Measurements from ENCODE around the gene BARX1. TPM values are rescaled to one million over a fixed set of nuclear protein-coding genes. Genes with fewer than 3 reads are reported as not detected.
"Not testable (repeated sequence)": the region's sequence is repeated elsewhere in the genome, so short reads cannot be mapped to it uniquely, and the experiment has no call there.

Gene BARX1
- polyA plus RNA-seq, 1 donor from 2014 or later, result 0.33 TPM

DNA sequence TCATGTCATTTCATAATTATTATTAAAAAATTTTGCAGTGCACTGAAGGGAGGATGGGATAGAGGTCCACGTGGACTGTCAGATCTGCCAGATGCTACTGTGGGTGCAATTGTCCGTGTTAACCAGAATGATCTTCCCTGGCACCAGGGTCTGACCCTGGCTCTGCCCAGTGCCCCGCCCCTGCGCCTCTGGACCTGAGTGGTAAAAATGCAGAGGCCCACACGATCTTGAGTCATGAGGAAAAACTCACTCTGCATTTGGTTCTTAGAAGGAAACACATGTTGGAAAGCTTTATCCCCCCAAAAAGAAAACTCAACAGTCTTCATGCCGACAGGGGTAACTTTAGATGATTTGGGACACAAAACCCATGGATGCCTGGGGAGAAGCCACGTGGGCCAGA is 20.1 kb upstream of the BARX1 start:
- peaks cover 7% of the 10 kb centered on the region for H3K36me3 Mint-ChIP-seq
- H3K4me3 Mint-ChIP-seq, result no peak overlapping the region
- no peak overlapping the region for H3K27ac Mint-ChIP-seq
- no peaks in the 10 kb centered on the region for H3K4me1 Mint-ChIP-seq
- H3K9me3 Mint-ChIP-seq, result peaks cover 0 to 13% (median 12%) of the 10 kb centered on the region in 3 donors
- H3K27me3 Mint-ChIP-seq, result peaks cover 21% of the 10 kb centered on the region

- H3K9me3 Mint-ChIP-seq, result peaks cover 0 to 13% (median 12%) of the 10 kb centered on the region in 3 donors
- H3K27me3 Mint-ChIP-seq, result peaks cover 12% of the 10 kb centered on the region
- no peaks in the 10 kb centered on the region for H3K4me1 Mint-ChIP-seq
- no peak overlapping the region for H3K4me3 Mint-ChIP-seq
- peaks cover 7% of the 10 kb centered on the region for H3K36me3 Mint-ChIP-seq
- H3K27ac Mint-ChIP-seq, result no peak overlapping the region
Observed at GRCh38 chr9:93974151-93974550, 19.0 kb upstream of the BARX1 start.

DNA sequence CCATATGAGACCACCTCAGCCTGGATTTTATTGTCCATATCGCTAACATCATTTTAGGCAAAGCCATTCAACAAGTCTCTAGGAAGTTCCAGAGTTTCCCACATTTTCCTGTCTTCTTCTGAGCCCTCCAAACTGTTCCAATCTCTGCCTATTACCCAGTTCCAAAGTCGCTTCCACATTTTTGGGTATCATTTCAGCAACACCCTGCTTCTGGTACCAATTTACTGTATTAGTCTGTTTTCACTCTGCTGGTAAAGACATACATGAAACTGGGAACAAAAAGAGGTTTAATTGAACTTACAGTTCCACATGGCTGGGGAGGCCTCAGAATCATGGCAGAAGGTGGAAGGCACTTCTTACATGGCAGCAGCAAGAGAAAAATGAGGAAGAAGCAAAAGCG is 17.5 kb upstream of the BARX1 start:
- Mint-ChIP-seq H3K4me3 (peak overlapping the region in 2 of 4 donors; percentile 19 to 40), H3K9me3 (peaks cover 0 to 13% (median 11%) of the 10 kb centered on the region in 3 donors)
- not testable (repeated sequence) for H3K27me3 Mint-ChIP-seq, H3K27ac Mint-ChIP-seq, H3K4me1 Mint-ChIP-seq, H3K36me3 Mint-ChIP-seq

DNA sequence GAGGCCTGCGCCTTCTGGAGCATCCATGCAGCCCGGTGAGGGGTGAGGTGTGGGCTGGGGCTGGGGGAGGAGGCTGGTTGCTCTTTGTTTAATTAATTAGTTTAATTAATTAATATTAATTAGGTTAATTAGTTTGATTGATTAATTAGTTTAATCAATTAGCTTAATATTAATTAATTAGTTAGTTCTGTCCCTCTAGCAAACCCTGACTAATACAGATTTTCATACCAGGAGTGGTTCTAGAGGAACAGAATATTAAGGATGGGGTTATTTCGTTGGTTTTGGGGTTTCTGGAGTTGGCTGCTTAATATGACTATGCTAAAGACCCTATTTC is 14.1 kb upstream of the BARX1 start:
- Mint-ChIP-seq H3K27ac (no peak overlapping the region), H3K36me3 (peaks cover 5% of the 10 kb centered on the region), H3K9me3 (peaks cover 0 to 13% (median 10%) of the 10 kb centered on the region in 3 donors), H3K27me3 (peaks cover 18% of the 10 kb centered on the region), H3K4me3 (no peak overlapping the region), H3K4me1 (no peaks in the 10 kb centered on the region)

DNA sequence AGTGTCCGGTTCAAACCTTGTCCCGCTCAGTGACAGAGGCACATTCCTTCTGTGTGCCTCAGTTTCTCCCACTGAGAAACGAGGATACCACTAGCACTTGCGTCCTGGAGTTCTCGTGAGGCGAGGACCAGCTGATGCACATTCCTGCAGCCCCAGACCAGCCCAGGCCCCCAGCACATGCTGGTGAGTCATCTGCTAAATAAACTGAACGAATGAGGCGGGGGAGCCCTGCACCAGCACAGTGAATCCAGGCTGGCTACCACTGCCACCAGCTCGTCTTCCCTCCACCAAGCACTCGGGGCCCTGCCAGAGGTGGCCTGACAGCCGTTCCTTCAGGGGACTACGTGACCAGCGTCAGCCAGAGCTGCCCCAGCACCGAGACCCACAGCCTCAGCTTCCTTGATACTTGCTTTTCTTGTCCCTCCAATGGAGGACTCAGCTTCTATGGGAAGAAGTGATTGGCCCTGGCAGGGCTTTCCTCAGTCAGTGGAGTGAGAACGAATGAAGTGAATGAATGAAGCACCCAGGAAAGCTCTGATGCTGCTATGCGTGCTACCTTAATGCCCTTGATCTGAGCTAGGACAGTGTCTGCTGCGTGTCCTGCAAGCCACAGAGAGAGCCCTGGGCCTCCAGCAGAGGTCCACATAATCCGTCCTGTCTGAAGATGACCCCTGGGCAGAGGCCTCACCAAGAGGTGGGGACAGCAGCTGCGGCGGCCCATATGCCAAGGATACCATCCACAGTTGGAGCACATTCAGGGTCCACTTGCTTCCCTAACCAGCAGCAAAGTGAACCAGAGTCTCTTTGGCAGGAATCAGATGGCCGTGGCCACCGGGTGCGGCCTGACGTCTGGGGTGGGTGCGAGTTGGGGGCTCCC is 13.5 kb upstream of the BARX1 start:
- H3K9me3 Mint-ChIP-seq, result peaks cover 0 to 13% (median 10%) of the 10 kb centered on the region in 3 donors
- H3K4me1 Mint-ChIP-seq, result no peaks in the 10 kb centered on the region
- peaks cover 18% of the 10 kb centered on the region for H3K27me3 Mint-ChIP-seq
- no peak overlapping the region for H3K4me3 Mint-ChIP-seq
- peaks cover 5% of the 10 kb centered on the region for H3K36me3 Mint-ChIP-seq
- no peak overlapping the region for H3K27ac Mint-ChIP-seq

GRCh38 chr9:93967020-93967803 is 12.1 kb upstream of the BARX1 start:
- Mint-ChIP-seq H3K36me3 (no peaks in the 10 kb centered on the region), H3K4me3 (no peak overlapping the region), H3K27ac (no peak overlapping the region), H3K4me1 (peaks cover 0 to 6% (median 2%) of the 10 kb centered on the region in 3 donors), H3K27me3 (peaks cover 21% of the 10 kb centered on the region), H3K9me3 (peaks cover 0 to 4% (median under 1%) of the 10 kb centered on the region in 3 donors)

GRCh38 chr9:93965830-93966577 is 10.8 kb upstream of the BARX1 start:
- Mint-ChIP-seq H3K27ac (no peak overlapping the region), H3K4me3 (no peak overlapping the region), H3K4me1 (peaks cover 0 to 11% (median 5%) of the 10 kb centered on the region in 3 donors), H3K9me3 (peaks cover 0 to 4% (median 0%) of the 10 kb centered on the region in 3 donors), H3K27me3 (peaks cover 27% of the 10 kb centered on the region), H3K36me3 (no peaks in the 10 kb centered on the region)

- Mint-ChIP-seq H3K27me3 (peaks cover 34% of the 10 kb centered on the region), H3K36me3 (no peaks in the 10 kb centered on the region), H3K27ac (no peak overlapping the region), H3K4me3 (no peak overlapping the region), H3K4me1 (peaks cover 0 to 13% (median 7%) of the 10 kb centered on the region in 3 donors), H3K9me3 (no peaks in the 10 kb centered on the region)
Observed at GRCh38 chr9:93964685-93965084, 9.5 kb upstream of the BARX1 start.

DNA sequence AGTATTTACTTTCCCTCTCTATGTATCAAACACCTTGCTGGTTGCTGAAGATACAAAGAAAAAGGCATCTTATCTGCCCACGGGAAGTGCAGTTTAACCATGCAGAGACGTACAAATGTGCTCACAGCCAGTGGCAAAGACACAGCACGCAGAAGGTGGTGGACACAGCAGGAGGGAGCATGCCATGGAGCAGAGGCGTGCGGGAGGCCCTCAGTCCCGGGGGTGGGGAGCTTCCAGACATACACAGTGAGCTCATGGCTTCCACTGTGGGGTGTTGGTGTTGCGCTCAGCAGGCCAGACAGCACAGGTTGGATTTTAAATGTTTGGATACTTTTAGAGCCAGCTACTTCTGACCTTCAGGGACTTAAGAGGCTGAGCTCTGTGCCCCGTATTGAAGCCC is 8.8 kb upstream of the BARX1 start:
- Mint-ChIP-seq H3K4me3 (no peak overlapping the region), H3K27me3 (peaks cover 40% of the 10 kb centered on the region), H3K9me3 (no peaks in the 10 kb centered on the region), H3K36me3 (no peaks in the 10 kb centered on the region), H3K27ac (no peak overlapping the region), H3K4me1 (peaks cover 6 to 18% (median 12%) of the 10 kb centered on the region in 3 donors)

DNA sequence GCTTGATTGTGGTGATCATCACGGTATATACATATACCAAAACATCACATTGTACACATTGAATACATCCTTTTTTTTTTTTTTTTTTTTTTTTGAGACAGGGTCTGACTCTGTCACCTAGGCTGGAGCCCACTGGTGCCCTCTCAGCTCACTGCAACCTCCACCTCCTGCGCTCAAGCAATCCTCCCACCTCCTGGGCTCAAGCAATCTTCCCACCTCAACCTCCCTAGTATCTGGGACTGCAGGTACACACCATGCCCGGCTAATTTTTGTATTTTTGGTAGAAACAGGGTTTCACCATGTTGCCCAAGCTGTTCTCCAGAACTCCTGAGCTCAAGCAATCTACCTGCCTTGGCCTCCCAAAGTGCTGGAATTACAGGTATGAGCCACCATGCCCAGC is 8.3 kb upstream of the BARX1 start:
- not testable (repeated sequence) for H3K9me3 Mint-ChIP-seq, H3K4me3 Mint-ChIP-seq, H3K36me3 Mint-ChIP-seq, H3K27ac Mint-ChIP-seq
- Mint-ChIP-seq H3K27me3 (peaks cover 43% of the 10 kb centered on the region), H3K4me1 (peaks cover 8 to 21% (median 15%) of the 10 kb centered on the region in 3 donors)

DNA sequence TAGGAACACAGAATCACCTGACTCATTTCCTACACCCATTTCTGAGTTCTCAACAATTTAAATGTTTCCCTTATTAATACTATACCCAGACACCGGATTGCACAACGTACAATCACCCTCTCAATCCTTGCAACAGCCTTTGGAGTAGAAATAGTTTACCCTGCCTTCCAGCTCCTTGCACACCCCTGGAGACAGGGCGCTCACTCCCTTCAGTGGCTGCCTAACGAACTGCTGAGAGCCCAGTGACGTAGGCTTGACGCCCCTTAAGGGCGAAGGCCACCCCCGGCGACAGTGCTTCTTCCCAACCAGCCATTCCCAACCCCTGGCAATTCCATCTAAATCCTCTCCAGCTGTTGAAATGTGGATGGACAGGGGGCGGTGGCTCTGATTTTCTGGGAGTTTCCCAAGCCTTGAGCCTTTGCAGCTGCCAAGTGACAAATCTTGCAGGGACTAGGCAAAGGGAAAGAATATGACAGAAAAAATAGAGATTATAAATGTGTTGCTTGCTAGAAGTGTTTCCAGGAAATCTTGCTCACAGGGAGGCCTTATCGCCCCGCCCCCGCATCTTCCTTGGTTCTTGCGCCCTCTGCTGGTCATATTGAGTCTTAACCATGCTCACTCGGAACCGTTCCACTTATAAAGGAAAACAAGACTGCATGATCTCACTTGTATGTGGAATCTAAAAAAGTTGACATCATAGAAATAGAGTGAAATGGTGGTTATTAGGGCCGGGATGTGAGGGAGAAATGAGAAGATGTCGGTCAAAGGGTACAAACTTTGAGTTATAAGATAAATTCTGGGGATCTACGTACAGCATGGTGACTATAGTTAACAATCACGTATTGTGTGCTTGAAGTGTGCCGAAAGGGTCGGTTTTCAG is 7.6 kb upstream of the BARX1 start:
- H3K9me3 Mint-ChIP-seq, result no peaks in the 10 kb centered on the region
- H3K4me3 Mint-ChIP-seq, result no peak overlapping the region
- H3K27me3 Mint-ChIP-seq, result peaks cover 40% of the 10 kb centered on the region
- no peaks in the 10 kb centered on the region for H3K36me3 Mint-ChIP-seq
- H3K4me1 Mint-ChIP-seq, result peaks cover 8 to 24% (median 15%) of the 10 kb centered on the region in 3 donors
- H3K27ac Mint-ChIP-seq, result no peak overlapping the region

- H3K4me1 Mint-ChIP-seq, result peaks cover 8 to 24% (median 15%) of the 10 kb centered on the region in 3 donors
- H3K36me3 Mint-ChIP-seq, result no peaks in the 10 kb centered on the region
- H3K27ac Mint-ChIP-seq, result no peak overlapping the region
- peaks cover 42% of the 10 kb centered on the region for H3K27me3 Mint-ChIP-seq
- peak overlapping the region in 1 of 4 donors; percentile 48 for H3K4me3 Mint-ChIP-seq
- no peaks in the 10 kb centered on the region for H3K9me3 Mint-ChIP-seq
Observed at GRCh38 chr9:93962017-93962416, 6.9 kb upstream of the BARX1 start.

DNA sequence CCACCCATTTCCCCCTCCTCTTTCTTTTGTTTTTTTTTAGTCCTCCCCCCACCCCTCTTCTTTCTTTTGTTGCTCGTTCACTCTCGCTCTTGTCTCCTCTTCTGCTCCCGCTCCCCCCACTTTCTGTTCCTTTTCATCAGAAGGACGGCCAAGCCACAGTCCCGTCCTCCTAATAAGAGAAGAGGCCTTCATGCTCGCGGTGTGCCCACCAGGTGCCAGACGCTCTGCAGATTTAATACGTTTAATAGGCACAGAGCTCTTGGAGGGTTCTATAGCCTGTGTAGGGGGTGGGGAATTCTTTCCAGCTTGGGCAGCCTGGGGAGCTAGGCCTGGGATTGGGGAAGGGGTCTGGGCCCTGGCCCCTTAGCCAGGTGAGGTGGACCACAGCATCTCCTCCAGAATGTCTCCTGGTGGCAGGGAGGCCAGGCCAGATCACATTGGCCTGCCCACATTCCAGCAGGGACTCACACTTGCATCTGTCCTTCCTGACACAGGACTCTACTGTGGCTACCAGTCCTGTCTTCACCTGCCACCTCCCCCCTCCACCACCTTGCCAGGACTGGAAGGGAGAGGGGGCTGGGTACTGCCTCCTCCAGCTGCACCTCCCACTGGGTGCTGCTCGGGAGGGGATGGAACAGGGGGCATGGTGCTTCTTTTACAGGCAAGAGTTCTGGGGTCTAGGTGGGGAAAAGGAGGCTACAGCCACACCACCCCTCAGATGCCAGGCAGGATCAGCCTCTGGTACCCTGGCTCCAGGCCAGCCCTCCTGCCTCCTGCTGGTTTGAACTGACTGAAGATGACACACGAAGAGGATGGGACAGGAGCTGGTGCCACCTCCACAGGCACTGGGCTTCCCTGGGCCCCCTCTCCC is 6.1 kb upstream of the BARX1 start:
- Mint-ChIP-seq H3K9me3 (no peaks in the 10 kb centered on the region), H3K4me1 (peaks cover 8 to 24% (median 15%) of the 10 kb centered on the region in 3 donors), H3K4me3 (peak overlapping the region in 3 of 4 donors; percentile 13 to 60 (median 48)), H3K36me3 (no peaks in the 10 kb centered on the region), H3K27me3 (peaks cover 47% of the 10 kb centered on the region), H3K27ac (no peak overlapping the region)
